Activated CD8-positive, alpha-beta T cell treated with anti-CD3 and anti-CD28 coated beads for 36 hours (primary cell): ENCODE data around the gene C8A. TPM values are rescaled to one million over a fixed set of nuclear protein-coding genes. Genes with fewer than 3 reads are reported as not detected.

Experiments
- ATAC-seq: fragments of 200-7000 bp; cut with Tn5 transposase; one replicate; pipeline ENCODE4 v1.10.0; 2021; ENCODE audit warnings: mild to moderate bottlenecking, moderate library complexity
- CTCF ChIA-PET: fragments of 350-600 bp; sonication (Branson Sonifier 250); formaldehyde crosslinking; loops from one replicate; lab custom pipeline; 2021; ENCODE audit warnings: antibody characterized with exemption; lab: Charles Lee
- POLR2A ChIA-PET: fragments of 350-600 bp; sonication (Branson Sonifier 250); formaldehyde crosslinking; loops from one replicate; lab custom pipeline; 2021; ENCODE audit warnings: antibody characterized with exemption; lab: Charles Lee
- DNase-seq: peaks from one replicate; pipeline ENCODE4 v3.0.0-alpha.2; 2020
- H3K27ac Mint-ChIP-seq: one replicate; pipeline ENCODE4 v1.8.0; 2021; ENCODE audit warnings: mild to moderate bottlenecking, mixed read lengths
- H3K27me3 Mint-ChIP-seq: one replicate; pipeline ENCODE4 v1.8.0; 2021; ENCODE audit warnings: mixed read lengths
- H3K36me3 Mint-ChIP-seq: one replicate; pipeline ENCODE4 v1.8.0; 2021; ENCODE audit warnings: low read depth, mixed read lengths
- H3K4me1 Mint-ChIP-seq: one replicate; pipeline ENCODE4 v1.8.0; 2021; ENCODE audit warnings: low read depth, mixed read lengths
- H3K4me3 Mint-ChIP-seq: one replicate; pipeline ENCODE4 v1.8.0; 2021; ENCODE audit warnings: mild to moderate bottlenecking, moderate library complexity, mixed read lengths
- H3K9me3 Mint-ChIP-seq: one replicate; pipeline ENCODE4 v1.8.0; 2021; ENCODE audit warnings: mixed read lengths
- CTCF ChIP-seq: fragments of 200-600 bp; IDR thresholded peaks from one replicate; pipeline ENCODE4 v1.8.0; 2022; ENCODE audit warnings: antibody characterized with exemption, mild to moderate bottlenecking
- intact Hi-C: fragments of 100-400 bp; cut with micrococcal nuclease; formaldehyde crosslinking; loops from one replicate; pipeline ENCODE4 v1.10.0; 2022
- total RNA-seq, 2 experiments: library from RNA; stranded (reverse); gene quantifications; one replicate each; pipeline ENCODE4 v1.2.3, GENCODE V29; 2021

The C8A gene
- total RNA-seq, 2 experiments from 2014 or later, result not detected

- ChIA-PET CTCF (no interaction called here), POLR2A (interaction anchor here (0.5 kb wide), 1 partner anchor 146 kb away, joined by 3 read pairs; no protein-coding TSS in a partner anchor)
- H3K4me1 Mint-ChIP-seq, result no peaks in the 10 kb centered on the region
Measured at GRCh38 chr1:56844545-56845136, 10.0 kb upstream of the C8A start.

GRCh38 chr1:56845343-56845742, 9.3 kb upstream of the C8A start:
- ATAC-seq (no peak), DNase-seq (no peak)
- TF ChIP-seq CTCF, result no peak
- no peak overlapping the region for H3K4me3 Mint-ChIP-seq
- intact Hi-C loops, result no loop called here
- H3K27me3 Mint-ChIP-seq, result peaks cover 7% of the 10 kb centered on the region
- H3K9me3 Mint-ChIP-seq, result no peaks in the 10 kb centered on the region
- no peaks in the 10 kb centered on the region for H3K4me1 Mint-ChIP-seq
- ChIA-PET POLR2A (interaction anchor here (0.5 kb wide), 1 partner anchor 146 kb away, joined by 3 read pairs; no protein-coding TSS in a partner anchor), CTCF (interaction anchor here (1.0 kb wide), 1 partner anchor 10 kb away, joined by 3 read pairs; no protein-coding TSS in a partner anchor)
- no peak overlapping the region for H3K27ac Mint-ChIP-seq
- no peaks in the 10 kb centered on the region for H3K36me3 Mint-ChIP-seq

More at GRCh38 chr1:56844545-56845136, 10.0 kb upstream of the C8A start:
- Mint-ChIP-seq H3K27ac (no peak overlapping the region), H3K27me3 (peaks cover 8% of the 10 kb centered on the region), H3K9me3 (no peaks in the 10 kb centered on the region), H3K36me3 (no peaks in the 10 kb centered on the region), H3K4me3 (no peak overlapping the region)
- no peak for DNase-seq
- intact Hi-C loops, result no loop called here
- no peak for TF ChIP-seq CTCF
- no peak for ATAC-seq

GRCh38 chr1:56849750-56850149, 4.8 kb upstream of the C8A start:
- H3K4me1 Mint-ChIP-seq, result no peaks in the 10 kb centered on the region
- H3K9me3 Mint-ChIP-seq, result no peaks in the 10 kb centered on the region
- H3K27ac Mint-ChIP-seq, result no peak overlapping the region
- CTCF ChIA-PET, result no interaction called here
- TF ChIP-seq CTCF, result no peak
- H3K36me3 Mint-ChIP-seq, result no peaks in the 10 kb centered on the region
- POLR2A ChIA-PET, result no interaction called here
- H3K4me3 Mint-ChIP-seq, result no peak overlapping the region
- DNase-seq (no peak), ATAC-seq (no peak)
- intact Hi-C loops, result no loop called here
- peaks cover 9% of the 10 kb centered on the region for H3K27me3 Mint-ChIP-seq

- H3K9me3 Mint-ChIP-seq, result no peaks in the 10 kb centered on the region
- POLR2A ChIA-PET, result no interaction called here
- TF ChIP-seq CTCF, result no peak
- ATAC-seq (no peak), DNase-seq (no peak)
- H3K27me3 Mint-ChIP-seq, result peaks cover 11% of the 10 kb centered on the region
- H3K36me3 Mint-ChIP-seq, result no peaks in the 10 kb centered on the region
- H3K4me3 Mint-ChIP-seq, result no peak overlapping the region
- CTCF ChIA-PET, result no interaction called here
- H3K27ac Mint-ChIP-seq, result no peak overlapping the region
- intact Hi-C loops, result no loop called here
- H3K4me1 Mint-ChIP-seq, result no peaks in the 10 kb centered on the region
Measured at GRCh38 chr1:56850411-56850810, 4.2 kb upstream of the C8A start.

GRCh38 chr1:56850922-56851321, 3.7 kb upstream of the C8A start:
- no peaks in the 10 kb centered on the region for H3K9me3 Mint-ChIP-seq
- ChIA-PET CTCF (no interaction called here), POLR2A (no interaction called here)
- H3K36me3 Mint-ChIP-seq, result no peaks in the 10 kb centered on the region
- intact Hi-C loops, result no loop called here
- no peaks in the 10 kb centered on the region for H3K4me1 Mint-ChIP-seq
- no peak overlapping the region for H3K4me3 Mint-ChIP-seq
- DNase-seq (no peak), ATAC-seq (no peak)
- H3K27me3 Mint-ChIP-seq, result peaks cover 11% of the 10 kb centered on the region
- H3K27ac Mint-ChIP-seq, result no peak overlapping the region
- no peak for TF ChIP-seq CTCF
